HG03457 (cell line): ENCODE results near the gene TCEA3.

Source experiments
- ATAC-seq: cut with Tn5 transposase; IDR thresholded peaks from one replicate; pipeline ENCODE4 v1.9.1; 2021; ENCODE audit warnings: moderate number of reproducible peaks; ENCODE audit not compliant: unreplicated experiment

TCEA3 gene

GRCh38 chr1:23448846-23449245 is 24.3 kb upstream of the TCEA3 start:
- no peak for ATAC-seq

DNA sequence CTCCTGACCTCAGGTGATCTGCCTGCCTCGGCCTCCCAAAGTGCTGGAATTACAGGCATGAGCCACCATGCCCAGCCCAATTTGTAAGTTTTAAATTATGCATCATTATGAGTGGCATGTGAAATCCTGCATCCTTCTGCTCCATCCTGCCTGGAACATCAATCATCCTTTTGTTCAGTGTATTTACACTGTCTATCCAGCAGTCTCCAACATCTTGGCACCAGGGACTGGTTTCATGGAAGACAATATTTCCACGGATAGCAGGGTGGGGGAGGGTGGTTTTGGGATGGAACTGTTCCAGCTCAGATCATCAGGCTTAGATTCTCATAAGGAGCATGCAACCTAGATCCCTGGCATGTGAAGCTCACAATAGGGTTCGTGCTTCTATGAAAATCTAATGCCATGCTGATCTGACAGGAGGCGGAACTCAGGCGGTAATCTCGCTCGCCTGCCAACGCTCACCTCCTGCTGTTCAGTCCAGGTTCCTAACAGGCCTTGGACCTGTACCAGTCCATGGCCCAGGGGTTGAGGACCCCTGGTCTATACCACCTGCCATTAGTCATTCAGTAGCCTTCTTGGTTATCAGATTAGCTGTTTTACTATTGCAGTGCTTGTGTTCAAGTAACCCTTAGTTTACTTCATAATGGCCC is 22.2 kb upstream of the TCEA3 start:
- ATAC-seq: no peak

- no peak for ATAC-seq
These were observed 20.2 kb upstream of the TCEA3 start for GRCh38 chr1:23444596-23445390.

DNA sequence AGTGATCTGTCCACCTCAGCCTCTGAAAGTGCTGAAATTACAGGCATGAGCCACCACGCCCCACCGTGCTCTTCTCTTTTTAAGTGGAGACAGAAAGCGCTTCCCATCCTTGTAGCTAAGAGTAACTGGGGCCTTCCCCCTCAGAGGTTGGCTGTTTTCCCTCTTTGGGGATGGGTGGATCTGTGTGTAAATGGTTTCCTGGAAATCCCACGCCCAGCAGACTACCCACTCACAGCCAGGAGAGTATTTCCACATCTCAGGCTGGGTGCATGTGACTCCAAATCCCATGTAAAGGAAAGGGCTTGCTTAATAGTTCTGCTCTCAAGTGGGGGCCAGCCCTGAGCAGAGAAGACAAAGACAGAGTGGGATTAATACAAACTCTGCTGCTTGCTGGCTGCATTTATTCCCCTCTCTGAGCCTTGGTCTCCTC is 19.6 kb upstream of the TCEA3 start:
- no peak for ATAC-seq

- no peak for ATAC-seq
These were observed 18.2 kb upstream of the TCEA3 start for GRCh38 chr1:23442751-23443150.

GRCh38 chr1:23441446-23442148 is 17.0 kb upstream of the TCEA3 start:
- no peak for ATAC-seq

DNA sequence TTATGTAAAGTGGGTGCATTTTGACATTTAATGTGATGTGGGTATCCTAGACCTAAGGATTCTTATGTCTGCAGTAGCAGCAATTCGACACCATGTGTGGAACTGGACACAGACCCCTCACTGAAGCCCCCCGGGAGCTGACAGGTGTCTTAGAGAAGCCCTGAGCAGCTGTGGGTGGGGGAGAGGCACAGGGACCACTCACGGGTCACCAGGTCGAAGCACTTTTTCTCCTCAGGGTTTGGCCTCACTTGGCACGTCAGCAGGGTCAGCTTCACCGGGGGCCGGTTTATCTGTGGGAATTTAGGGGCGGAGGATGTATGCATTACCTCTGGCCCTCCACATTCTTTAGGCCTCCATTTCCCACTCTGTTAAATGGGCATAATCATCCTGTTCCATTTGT is 14.0 kb upstream of the TCEA3 start:
- no peak for ATAC-seq

GRCh38 chr1:23437355-23437664 is 12.8 kb upstream of the TCEA3 start:
- ATAC-seq: no peak

DNA sequence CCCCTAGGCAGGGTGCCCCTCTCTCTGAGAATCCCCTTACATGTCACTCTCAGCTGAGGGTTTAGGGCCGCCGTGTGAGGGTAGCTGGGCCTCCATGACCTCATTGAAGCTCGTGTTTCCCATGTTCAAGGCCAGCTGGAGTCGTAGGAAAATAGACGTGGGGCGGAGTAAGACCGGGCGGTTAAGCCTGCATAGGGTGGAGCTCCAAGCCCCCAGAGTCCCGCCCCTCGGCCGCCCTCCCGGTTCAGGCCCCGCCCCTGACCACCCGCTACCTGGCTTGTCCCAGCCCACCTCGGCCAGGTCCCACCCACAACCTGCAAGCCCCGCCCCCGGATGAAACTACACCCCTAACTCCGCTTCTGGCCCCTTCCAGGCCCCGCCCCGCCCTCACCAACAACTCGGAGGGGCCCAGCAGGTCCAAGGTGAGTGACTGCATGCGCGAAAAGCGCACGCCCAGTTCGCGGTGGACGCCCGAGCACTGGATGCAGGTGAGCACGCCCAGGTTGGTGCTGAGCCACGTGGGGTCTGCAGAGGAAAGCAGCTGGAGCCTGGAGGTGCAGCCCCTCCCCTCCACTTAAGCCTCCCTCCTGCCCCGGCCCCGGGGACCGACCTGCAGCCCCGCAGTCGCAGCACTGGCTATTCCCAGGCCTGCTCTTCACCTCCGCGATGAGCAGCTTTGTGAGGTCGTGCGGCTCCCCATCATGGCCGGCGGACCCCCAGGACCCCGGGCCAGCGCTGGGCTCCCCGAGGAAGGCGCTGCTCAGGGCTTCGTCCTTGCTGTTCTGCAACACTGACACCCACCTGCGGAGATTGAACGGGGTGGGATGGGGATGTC is 12.2 kb upstream of the TCEA3 start:
- no peak for ATAC-seq

GRCh38 chr1:23434260-23434775 is 9.8 kb upstream of the TCEA3 start:
- no peak for ATAC-seq

DNA sequence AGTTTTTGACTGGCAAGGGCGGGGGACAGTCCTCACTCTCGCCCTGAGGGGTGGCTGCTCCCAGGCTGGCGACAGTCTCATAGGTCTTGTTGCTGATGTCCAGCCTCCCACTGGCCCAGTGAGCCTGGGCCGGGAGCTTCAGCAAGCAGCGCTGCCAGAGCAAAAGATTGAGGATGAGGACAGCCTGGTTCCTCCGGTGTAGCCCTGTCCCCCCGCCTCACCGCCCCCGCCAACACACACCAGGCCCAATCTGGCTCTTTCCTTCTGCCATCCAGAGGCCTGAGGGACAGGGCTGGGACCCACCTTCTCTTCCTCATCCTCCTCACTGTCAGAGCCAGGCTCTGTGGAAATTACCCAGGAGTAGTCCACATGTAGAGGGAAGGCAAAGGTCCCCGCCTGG is 8.6 kb upstream of the TCEA3 start:
- ATAC-seq: no peak

DNA sequence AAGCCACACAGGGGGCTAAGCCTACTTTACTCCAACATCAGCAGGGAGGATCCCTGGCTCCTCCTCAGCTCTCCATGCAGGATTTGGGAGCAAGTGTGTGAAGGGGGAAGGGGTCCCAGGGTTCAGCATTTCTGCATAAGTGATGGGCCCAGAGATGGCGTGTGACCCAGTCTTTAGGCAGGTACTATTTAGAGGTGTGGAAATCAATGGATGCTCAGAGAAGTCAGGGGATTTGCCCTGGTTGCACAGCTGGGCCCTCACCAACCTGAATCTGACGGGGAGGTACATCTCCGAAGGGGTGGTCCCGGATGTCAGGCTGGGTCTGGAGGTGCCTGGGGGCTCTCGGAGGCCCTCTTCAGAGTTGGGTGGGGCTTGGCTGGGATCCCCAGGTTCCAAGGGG is 6.9 kb upstream of the TCEA3 start:
- ATAC-seq: no peak

DNA sequence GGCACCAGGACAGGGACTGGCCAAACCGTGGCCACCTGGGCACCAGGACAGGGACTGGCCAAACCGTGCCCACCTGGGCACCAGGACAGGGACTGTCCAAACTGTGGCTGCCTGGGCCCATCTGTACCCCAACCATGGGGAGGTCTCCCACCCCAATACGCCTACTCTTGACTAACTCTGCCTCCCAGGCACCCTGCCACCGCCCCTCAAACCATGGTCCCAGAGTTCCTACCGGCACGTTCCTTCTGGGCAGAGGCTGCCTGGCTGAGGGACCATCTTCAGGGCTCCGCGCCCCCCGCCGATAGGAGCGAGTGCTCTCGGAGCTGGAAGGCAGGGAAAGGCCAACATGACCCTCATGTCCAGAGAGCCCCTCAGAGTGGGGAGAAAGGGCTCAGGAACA is 6.3 kb upstream of the TCEA3 start:
- no peak for ATAC-seq

DNA sequence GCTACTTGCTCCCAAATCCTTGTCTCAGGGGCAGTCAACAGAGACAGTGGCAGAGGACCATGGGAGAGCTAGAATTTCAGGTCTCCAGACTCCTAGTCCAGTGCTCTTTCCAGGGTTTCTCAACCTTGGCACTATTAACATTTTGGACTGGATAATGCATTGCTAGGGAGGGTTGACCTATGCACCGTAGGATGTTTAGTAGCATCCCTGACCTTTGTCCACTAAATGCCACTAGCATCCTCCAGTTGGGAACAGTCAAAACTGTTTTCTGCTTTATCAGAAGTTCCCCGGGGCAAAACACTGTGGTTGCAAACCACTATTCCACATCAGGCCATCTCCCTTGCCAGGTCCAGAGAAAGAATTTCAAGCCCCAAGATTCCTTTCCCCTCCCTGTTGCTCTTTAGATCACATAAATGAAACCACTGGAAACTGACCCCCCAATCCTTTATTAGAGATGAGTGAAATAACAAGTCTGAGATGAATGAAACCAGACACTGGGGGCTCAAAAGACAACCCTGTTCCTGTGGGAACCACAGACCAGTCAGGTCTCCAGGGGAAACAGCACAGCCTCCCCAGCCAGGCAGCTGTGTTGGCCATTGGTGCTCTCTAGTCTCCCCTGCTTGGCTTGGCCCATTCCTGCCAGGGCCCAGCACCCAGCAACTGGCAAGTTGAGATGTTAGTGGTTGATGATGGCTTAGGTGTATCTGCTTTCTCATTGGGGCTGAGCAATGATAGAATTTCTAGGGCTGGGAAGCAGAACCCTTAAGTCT is 3.8 kb upstream of the TCEA3 start:
- ATAC-seq: no peak

DNA sequence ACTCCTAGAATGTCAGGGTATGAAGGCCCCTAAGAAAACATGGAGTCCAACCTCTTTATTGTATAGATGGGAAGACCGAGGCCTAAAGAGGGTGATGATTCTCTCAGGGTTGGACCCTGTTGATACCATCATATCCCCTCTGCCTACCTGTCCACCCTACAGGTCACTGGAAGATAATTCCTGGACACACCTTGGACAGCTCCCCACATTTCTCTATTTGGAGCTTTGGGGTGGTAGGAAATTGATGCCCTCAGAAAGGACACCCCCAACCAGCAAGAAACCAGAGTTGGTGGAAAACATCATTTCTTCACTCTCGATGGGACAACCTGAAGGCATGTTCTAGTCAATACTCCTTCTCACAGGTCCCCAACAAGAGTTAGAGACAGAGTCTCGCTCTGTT is 3.0 kb upstream of the TCEA3 start:
- no peak for ATAC-seq

DNA sequence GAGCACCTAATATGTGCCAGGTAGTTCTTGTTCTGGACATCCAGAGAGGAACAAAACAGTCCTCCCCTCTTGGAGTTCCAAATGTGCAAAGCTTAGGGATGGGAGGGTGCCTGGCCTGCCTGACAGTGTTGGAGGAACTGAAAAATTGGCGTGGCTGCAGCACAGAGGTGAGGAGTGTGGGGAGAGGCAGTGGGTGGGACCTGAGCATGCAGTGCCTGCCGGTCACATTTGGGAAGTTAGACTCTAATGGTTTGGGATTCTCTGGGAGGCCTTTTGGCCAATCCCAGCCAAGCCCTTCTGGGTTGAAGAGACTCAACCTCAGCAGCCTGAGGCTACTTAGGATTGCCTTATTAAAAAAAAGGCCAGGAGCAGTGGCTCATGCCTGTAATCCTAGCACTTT is 2.3 kb upstream of the TCEA3 start:
- no peak for ATAC-seq

- ATAC-seq: no peak
These were observed 596 bp upstream of the TCEA3 start for GRCh38 chr1:23425193-23425494.

DNA sequence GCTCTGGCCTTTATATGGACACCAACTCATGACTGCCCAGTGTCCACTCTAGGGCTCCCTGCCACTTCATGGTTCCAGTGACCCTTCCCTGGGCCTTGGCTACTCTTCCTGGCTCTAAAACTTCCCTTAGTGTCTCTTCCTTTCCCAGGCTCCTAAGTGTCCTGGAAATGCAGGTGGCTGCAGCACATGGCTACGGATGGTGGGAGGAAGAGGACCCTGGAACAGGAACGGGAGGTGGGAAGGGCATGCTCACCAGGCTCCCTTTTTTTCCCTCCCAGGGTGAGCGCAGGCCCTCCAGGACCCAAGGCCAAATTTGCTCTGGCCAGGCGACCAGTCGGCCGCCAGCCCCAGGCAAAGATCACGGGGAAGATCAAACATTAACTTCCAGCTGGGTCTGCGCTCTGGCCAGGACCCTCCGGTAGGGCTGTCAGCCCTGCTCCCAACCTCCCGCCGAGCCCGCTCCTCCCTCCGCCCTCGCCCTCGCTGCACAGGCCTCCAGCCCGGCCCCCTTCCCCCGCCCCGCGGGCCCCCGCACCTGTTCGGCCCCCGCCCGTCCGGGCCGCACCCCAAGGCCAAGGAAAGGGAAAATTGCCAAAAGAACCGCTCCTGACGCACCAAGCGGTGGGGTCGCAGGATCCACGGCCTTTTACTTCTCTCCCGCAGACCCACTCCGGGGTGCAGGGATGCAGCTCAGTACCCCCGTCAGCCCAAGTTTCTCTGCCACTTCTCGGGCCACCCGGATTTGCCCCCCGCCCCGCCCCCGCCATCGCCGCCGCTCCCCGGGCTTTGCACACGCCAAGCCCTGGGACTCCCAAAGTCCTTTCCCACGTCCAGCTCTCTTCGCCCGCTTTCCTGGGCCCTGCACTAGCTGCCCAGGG is 894 bp downstream of the TCEA3 start:
- no peak for ATAC-seq

DNA sequence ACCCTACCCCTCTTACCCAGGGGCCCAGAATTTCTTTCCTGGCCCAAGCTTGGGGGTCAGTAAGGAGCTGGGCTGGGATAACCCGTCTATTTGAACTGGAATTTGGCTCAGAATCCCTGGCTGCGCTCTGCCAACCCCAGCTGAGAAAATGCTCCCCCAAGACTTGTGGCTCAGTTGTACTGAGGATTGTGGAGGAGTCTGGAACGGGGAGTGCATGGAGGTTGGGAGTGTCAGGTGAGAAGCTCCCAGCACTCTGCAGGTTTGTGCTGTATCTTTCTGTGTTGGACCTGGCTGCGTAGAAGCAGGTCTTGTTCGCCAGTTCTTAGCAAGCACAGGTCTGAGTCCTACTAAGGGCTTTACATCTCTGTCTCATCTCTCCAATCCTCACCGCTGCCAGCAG is 1.6 kb downstream of the TCEA3 start:
- no peak for ATAC-seq
